ENCODE results near the gene CDHR2. TPM values are rescaled to one million over a fixed set of nuclear protein-coding genes. Genes with fewer than 3 reads are reported as not detected.

CDHR2 gene
- total RNA-seq, 4 donors from 2014 or later, result under 0.01 to 0.35 (median 0.09) TPM; not detected in 1

DNA sequence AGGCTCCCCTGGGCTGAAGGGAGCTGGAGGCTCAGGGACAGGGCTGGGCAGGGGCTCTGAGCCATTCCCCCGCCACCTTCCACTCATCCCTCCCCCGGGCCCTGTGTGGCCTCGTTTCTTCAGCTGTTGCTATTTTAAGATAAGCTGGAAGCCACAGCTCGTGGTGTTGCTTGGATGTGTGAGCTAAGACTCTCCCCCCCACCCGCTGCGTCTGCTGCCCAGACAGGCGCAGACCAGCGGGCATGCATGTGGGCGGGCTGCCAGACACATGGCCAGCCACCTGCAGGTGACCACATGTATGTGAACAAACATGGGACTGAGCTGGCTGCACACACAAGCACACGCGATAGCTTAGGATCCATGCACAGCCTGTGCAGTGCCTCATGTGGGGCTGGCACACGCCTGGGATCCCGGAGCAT is 72.5 kb downstream of the CDHR2 start:
- intact Hi-C loops (cut with DNase I; ENCODE audit: low total_unique reads), result no loop called here
- DNase-seq, result no peak
- H3K27me3 ChIP-seq, result peaks cover 15 to 39% of the 10 kb centered on the region in 2 donors

DNA sequence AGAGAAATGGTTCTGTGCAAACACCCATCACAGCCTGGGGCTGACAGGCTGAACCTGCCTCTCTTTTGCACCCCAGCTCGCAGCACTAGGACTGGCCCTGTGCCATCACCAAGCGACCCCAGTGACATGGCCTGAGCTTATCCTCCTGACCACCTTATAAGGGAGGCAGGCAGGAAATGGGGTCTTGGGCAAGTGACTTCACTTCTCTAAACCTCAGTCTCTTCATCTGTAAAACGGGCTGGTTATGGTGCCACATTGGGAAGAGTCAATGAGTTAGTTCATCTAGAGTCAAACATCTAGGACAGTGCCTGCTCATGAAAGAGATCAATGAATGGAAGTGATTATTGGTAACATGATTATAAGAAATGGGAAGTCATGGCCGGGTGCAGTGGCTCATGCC is 75.0 kb downstream of the CDHR2 start:
- TF ChIP-seq, protein P1, sequence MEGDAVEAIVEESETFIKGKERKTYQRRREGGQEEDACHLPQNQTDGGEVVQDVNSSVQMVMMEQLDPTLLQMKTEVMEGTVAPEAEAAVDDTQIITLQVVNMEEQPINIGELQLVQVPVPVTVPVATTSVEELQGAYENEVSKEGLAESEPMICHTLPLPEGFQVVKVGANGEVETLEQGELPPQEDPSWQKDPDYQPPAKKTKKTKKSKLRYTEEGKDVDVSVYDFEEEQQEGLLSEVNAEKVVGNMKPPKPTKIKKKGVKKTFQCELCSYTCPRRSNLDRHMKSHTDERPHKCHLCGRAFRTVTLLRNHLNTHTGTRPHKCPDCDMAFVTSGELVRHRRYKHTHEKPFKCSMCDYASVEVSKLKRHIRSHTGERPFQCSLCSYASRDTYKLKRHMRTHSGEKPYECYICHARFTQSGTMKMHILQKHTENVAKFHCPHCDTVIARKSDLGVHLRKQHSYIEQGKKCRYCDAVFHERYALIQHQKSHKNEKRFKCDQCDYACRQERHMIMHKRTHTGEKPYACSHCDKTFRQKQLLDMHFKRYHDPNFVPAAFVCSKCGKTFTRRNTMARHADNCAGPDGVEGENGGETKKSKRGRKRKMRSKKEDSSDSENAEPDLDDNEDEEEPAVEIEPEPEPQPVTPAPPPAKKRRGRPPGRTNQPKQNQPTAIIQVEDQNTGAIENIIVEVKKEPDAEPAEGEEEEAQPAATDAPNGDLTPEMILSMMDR (IDR thresholded peaks at IDR 0.05), result no peak
- no peak for TF ChIP-seq POLR2A (IDR thresholded peaks at IDR 0.05)
- H3K36me3 ChIP-seq, result no peaks in the 10 kb centered on the region
- no peaks in the 10 kb centered on the region for H3K9me3 ChIP-seq
- H3K4me3 ChIP-seq, result no peak overlapping the region
- DNase-seq, result no peak
- H3K27ac ChIP-seq, result no peak overlapping the region
- peaks cover 22 to 51% of the 10 kb centered on the region in 2 donors for H3K27me3 ChIP-seq
- intact Hi-C loops (cut with DNase I; ENCODE audit: low total_unique reads), result no loop called here
- H3K4me1 ChIP-seq, result peaks cover 0 to 13% of the 10 kb centered on the region in 2 donors

More for the DNA sequence above, 72.5 kb downstream of the CDHR2 start:
- H3K9me3 ChIP-seq, result no peaks in the 10 kb centered on the region
- no peak overlapping the region for H3K4me3 ChIP-seq
- H3K4me1 ChIP-seq, result peaks cover 0 to 13% of the 10 kb centered on the region in 2 donors
- TF ChIP-seq, protein P1 (IDR thresholded peaks at IDR 0.05), result no peak
- no peak for TF ChIP-seq POLR2A (IDR thresholded peaks at IDR 0.05)
- no peak overlapping the region for H3K27ac ChIP-seq
- H3K36me3 ChIP-seq, result no peaks in the 10 kb centered on the region

DNA sequence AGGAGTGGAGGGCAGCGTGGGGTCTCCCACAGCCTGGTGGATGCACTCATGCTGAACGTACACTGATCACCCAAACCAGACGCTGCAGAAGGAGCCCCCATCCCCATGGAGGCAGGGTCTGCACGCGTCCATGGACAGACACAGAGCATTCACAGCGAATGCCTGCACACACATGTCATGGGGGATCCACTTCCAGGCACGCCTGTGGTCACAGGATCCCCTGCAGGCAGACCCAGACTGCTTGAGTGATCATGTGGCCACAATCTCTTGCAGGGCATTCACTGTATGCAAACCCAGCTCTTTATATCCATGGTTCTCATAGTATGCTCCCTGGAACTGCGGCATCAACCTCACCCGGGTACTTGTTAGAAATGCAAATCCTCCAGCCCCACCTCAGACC is 75.8 kb downstream of the CDHR2 start:
- H3K27me3 ChIP-seq, result peaks cover 22 to 50% of the 10 kb centered on the region in 2 donors
- H3K9me3 ChIP-seq, result no peaks in the 10 kb centered on the region
- no peak overlapping the region for H3K4me3 ChIP-seq
- intact Hi-C loops (cut with DNase I; ENCODE audit: low total_unique reads), result no loop called here
- H3K27ac ChIP-seq, result no peak overlapping the region
- H3K4me1 ChIP-seq, result peaks cover 0 to 12% of the 10 kb centered on the region in 2 donors
- no peak for TF ChIP-seq POLR2A (IDR thresholded peaks at IDR 0.05)
- TF ChIP-seq, protein P1 (IDR thresholded peaks at IDR 0.05), result no peak
- H3K36me3 ChIP-seq, result no peaks in the 10 kb centered on the region
- DNase-seq, result no peak

DNA sequence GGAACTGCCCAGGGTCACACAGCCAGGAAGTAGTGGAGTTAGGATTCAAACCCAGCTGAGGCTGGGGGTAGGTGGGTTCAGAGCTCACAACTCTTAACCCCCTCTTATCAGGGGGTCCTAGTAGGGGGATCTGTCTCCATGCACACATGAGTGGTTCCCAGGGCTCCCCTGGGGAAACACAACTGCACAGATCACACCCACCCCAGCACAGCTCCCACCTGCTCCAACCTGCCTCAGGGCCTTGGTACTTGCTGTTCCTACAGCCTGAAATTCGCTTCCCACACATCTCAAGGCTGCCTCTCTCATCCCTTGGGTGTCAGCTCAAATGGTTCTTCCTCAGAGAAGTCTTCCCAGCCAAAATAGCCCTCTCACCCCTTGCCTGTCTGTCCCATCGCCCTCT is 76.4 kb downstream of the CDHR2 start:
- Histone ChIP-seq H3K4me3 (no peak overlapping the region), H3K27ac (no peak overlapping the region), H3K36me3 (no peaks in the 10 kb centered on the region), H3K9me3 (no peaks in the 10 kb centered on the region), H3K4me1 (peaks cover 0 to 10% of the 10 kb centered on the region in 2 donors), H3K27me3 (peaks cover 22 to 45% of the 10 kb centered on the region in 2 donors)
- DNase-seq, result no peak
- intact Hi-C loops (cut with DNase I; ENCODE audit: low total_unique reads), result no loop called here
- no peak for TF ChIP-seq POLR2A (IDR thresholded peaks at IDR 0.05)
- TF ChIP-seq, protein P1 (IDR thresholded peaks at IDR 0.05), result no peak

DNA sequence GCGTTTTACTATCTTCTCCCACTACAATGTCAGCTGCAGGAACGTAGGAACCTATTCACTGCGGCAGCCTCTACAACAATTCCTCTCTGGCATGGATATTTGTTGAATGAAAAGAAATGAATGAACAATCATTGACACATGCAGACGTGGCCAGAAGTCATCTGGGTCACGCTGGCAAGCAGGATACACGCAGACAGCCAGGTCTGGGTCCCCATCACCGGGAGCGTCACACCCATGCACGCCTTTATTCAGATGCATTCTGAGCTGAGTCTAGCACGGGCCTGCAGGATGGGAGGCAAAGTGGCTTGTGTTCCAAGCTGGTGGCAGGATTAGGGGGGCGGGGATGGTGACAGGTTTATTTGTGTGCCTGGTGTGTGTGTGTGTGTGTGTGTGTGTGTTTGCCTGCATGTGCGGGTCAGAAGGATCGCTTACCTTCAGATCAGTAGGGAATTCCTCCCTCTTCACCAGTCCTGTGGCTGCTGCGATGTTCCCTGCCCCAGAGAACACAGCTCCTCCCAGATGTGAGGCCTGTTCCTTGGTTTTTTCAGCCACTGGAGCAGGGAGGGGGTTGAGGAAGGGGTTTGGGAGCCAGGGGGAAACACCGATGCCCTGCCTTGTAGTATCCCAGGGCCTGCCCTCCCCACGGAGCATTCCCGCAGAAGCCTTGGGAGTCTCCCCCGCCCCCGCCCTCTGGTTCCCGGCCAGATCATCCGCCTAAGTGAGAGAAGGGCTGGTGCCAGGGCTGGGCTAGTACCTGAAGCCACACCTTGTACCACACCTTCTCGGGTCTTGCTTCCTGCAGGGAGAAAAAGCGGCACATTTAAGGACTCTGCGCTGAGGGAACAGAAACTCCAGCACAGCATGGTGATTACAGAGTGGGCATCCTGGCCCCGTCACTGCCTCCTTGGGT is 77.1 kb downstream of the CDHR2 start:
- Histone ChIP-seq H3K27me3 (peaks cover 16 to 38% of the 10 kb centered on the region in 2 donors), H3K36me3 (no peaks in the 10 kb centered on the region), H3K4me1 (peaks cover 0 to 10% of the 10 kb centered on the region in 2 donors), H3K9me3 (no peaks in the 10 kb centered on the region), H3K27ac (no peak overlapping the region), H3K4me3 (no peak overlapping the region)
- intact Hi-C loops (cut with DNase I; ENCODE audit: low total_unique reads), result no loop called here
- DNase-seq, result no peak
- TF ChIP-seq POLR2A (IDR thresholded peaks at IDR 0.05), result no peak
- TF ChIP-seq, protein P1 (IDR thresholded peaks at IDR 0.05), result no peak

All from uterus (tissue), 4 donors.